ENCODE data around the gene NME3.

NME3 gene

DNA sequence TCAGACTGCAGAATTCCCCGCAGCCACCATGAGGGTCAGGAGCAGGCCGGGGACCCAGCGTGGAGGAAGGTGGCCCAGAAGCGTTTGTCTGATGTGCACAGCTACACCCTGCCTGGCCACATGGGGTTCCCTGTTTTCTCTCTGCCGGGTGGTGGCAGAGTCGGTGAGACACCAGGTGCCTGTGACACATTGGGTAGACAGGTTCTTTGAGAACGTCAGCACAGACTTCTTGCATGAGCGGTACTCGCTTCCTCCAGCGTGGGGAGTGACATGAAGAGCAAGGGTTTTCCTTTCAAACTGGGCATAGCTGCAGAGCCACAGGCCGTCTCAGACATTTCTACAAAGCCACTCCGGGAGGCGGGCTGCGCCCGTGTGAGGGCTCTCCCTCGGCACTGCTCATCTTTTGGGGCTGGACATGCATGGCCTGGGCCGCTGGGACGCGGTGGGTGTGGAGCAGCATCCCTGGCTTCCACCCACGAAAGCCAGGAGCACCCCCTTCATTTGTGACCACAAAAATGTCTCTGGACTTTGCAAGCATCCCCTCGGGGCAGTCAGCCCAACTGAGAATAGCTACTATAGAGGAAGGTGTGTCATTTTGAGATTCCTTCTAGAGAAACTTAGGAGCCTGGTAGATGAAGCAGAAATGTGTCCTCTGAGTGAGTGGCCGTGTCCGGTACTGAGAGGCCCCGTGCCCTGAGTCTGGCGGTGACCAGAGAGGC lies 26.0 kb downstream of the NME3 start:
- TF ChIP-seq, protein P1, sequence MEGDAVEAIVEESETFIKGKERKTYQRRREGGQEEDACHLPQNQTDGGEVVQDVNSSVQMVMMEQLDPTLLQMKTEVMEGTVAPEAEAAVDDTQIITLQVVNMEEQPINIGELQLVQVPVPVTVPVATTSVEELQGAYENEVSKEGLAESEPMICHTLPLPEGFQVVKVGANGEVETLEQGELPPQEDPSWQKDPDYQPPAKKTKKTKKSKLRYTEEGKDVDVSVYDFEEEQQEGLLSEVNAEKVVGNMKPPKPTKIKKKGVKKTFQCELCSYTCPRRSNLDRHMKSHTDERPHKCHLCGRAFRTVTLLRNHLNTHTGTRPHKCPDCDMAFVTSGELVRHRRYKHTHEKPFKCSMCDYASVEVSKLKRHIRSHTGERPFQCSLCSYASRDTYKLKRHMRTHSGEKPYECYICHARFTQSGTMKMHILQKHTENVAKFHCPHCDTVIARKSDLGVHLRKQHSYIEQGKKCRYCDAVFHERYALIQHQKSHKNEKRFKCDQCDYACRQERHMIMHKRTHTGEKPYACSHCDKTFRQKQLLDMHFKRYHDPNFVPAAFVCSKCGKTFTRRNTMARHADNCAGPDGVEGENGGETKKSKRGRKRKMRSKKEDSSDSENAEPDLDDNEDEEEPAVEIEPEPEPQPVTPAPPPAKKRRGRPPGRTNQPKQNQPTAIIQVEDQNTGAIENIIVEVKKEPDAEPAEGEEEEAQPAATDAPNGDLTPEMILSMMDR (IDR thresholded peaks at IDR 0.05): no peak

DNA sequence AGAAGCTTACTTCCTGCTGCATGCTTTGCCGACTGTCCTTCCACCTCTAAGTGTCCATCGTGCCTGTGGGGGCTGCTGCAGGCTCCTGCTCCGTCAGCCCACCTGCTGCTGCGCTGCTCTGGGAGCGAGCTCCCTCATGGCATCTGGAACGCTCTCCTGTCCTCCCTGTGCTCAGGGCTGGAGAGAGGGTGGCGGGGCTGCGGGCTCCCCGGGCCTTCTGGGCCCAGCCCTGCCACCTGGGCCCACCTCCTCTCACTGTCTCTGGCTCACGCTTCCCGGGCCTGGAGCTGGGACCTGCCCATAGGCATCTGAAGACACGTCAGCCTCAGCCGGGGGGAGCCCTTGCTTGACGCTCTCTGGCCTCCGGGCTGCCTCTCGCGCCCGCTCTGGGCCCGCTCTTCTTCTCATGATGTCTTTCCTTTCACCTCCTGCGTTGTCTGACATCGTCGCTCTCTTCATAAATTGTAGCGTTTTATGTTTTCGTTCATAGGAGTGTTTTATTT lies 27.0 kb downstream of the NME3 start:
- TF ChIP-seq, protein P1 (IDR thresholded peaks at IDR 0.05): no peak

DNA sequence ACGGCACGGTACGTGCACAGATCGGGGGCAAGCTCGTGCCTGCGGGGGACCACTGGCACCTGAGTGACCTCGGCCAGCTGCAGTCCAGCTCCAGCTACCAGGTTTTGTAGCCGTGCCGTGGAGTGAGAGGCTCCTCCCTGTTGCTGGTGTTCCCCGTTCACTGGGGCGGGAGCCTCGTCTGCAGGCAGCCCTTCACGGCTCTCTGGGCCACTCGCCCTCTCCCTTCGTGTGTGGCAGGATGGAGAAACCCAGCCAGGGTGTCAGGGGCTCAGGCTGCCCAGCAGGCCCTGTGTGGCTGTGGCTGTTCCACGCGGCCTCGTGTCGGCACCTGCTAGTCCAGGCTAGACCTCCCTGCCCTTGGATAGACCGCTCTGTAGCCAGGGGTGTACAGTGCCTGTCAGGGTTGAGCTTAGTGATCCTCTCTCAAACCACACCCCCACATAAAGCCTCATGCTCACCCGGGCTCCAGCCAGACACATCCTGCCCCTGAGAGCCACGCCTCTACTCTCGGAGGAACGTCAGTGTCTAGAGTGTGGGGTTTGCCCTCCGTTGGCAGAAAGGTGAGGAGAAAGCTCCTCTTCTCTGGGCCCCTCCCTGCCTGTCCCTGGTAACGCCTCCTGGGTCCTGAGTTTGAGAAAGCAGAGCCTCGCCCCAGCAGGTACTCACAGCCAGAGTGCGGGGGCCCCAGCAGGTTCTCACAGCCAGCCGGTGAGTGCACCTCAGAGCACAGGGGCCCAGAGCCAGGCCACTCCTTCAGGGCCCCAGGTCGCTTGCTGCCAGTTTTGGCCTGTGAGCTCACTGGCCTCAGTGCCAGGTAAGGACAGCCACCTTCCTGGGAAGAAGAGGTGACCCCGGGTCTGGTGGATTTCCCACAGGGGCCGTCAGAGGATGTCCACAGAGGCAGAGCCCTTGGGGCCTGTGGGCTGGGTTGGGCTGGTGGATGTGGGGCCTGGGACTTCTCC lies 27.7 kb downstream of the NME3 start:
- TF ChIP-seq, protein P1 (IDR thresholded peaks at IDR 0.05): no peak

DNA sequence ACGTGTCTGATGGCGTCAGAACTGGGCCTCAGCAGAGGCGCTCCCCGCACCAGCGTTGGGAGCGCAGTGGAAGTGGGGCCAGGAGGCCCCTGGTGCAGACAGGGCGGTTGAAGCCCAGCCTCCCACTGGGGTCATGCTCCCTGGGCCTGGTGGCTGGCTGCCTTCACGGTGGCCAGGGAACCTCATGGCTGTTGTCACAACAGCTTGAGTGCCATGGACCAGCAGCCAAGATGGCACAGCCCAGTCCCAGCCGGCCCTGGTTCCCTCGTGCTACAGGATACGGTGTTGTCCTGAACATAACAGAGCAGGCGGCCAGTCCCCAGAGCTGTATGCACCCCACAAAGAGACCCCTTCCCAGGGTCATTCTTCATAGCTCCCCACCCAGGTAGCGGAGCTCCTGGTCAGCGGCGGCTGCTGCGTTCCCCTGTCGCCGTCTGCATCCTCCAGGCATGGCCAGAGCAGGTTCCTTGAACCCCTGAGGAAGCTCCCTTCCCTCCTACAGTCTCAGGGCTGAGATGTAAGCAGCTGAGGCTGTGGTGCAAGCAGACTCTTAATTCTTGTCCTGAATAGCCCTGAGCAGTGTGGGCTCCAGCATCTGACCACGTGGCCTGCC lies 29.7 kb downstream of the NME3 start:
- TF ChIP-seq, protein P1 (IDR thresholded peaks at IDR 0.05): no peak

DNA sequence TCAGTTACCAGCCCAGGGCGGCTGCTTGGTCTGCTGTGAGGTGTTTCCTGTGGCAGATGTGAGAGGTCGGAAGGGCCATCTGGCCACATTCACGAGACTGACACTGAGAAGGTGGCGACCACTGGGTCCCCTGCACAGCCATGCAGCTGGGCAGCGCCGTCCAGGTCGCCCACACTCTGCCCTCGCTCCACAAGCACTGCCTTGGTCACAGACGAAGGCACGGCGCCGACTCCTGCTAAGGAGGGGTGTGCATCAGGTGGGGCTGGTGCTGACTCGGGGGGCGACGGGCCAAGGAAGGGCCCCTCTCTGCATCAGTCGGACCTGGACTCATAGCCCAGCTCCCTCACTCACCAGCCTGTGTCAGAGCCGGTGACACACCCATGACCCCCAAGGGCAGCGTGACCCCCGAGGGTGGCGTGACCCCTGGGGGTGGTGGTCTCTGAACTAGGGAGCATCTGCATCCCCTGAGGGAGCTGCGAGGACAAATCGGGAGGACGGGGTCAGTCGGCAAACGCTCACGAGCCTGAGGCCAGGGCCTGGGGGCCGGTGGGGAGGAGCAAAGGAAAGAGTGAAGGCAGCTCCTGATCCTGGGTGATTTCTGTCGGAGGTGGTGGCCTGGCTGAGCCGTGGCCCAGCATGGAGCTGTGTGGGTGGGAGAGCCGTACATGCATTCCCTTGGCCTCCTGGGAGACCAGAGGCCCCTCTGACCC lies 30.4 kb downstream of the NME3 start:
- TF ChIP-seq, protein P1 (IDR thresholded peaks at IDR 0.05): no peak

DNA sequence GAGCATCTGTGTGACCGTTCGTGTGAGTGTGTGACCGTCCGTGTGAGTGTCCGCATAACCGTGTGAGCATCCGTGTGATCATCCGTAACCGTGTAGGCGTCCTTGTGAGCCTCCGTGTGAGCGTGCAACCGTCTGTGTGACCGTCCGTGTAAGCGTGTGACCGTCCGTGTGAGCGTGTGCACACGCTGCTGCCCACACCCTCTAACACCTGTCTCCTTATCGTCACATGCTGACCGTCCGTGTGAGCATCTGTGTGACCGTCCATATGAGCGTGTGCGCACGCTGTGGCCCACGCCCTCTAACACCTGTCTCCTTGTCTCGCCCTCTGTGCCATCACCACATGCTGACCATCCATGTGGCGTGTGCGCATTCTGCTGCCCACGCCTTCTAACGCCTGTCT lies 31.1 kb downstream of the NME3 start:
- TF ChIP-seq, protein P1 (IDR thresholded peaks at IDR 0.05): no peak

DNA sequence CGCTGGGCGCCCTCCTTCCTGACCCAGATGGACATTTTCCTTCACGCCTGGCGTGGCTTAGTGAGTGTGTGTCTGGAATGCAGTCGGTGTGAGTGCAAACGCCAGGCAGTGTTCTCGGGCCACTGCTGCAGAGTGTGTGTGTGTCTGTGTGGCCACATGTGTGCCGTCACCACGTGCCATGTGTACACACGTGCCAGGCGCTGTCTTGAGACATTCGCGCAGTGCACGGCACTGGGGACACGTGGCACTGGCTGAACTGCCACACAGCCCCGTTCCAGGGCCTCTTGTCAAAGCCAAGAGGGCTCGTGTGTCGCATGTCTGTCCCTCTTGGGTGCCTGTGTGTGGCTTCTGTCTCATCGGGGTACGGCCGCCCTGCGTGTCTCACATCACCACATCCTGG lies 36.5 kb downstream of the NME3 start:
- TF ChIP-seq, protein P1 (IDR thresholded peaks at IDR 0.05): no peak
